HFF-Myc (cell line): ENCODE measurements around the gene HASPIN.
A peak's percentile ranks its signal among the peaks of the same experiment; 100 is the strongest.

Experiments used
- DNase-seq: peaks from one replicate; pipeline ENCODE4 v3.0.0-alpha.2; 2011; ENCODE audit warnings: low read depth; ENCODE audit errors: extremely low read depth
- H3K4me3 ChIP-seq: replicated peaks from 2 replicates; pipeline ENCODE4 v1.5.1; 2011; ENCODE audit warnings: low read depth, mild to moderate bottlenecking, control low read depth, low read length
- TF ChIP-seq, protein P1 (sequence below): IDR thresholded peaks from 2 replicates; pipeline ENCODE4 v1.5.1; 2012; ENCODE audit warnings: mild to moderate bottlenecking, low read depth, low read length, control low read depth; ENCODE audit errors: missing control alignments

The HASPIN gene

DNA sequence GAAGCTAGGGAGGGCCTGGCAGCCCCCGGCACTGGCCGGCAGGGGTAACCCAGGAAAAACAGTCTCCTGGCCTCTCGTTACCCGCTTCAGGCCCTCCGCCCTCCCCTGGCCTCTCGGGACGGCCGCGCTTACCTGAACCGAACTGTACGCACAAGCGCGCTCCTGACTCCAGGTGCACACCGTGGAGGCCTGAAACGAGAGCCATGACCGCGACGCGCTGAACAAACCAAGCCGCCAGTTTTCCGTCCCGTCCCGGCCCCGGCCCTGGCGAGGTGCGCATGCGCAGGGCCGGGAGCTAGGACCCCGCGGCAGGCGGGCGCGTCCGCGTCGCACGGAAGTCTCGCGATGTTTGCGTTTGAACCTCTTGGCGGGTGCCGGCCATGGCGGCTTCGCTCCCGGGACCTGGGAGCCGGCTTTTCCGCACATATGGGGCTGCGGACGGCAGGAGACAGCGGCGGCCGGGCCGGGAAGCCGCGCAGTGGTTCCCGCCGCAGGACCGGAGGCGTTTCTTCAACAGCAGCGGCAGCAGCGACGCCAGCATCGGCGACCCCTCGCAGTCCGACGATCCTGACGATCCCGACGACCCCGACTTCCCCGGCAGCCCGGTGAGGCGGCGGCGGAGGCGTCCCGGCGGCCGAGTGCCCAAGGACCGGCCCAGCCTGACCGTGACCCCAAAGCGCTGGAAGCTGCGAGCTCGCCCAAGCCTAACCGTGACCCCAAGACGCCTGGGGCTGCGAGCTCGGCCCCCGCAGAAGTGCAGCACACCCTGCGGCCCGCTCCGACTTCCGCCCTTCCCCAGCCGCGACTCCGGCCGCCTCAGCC is at the start of gene HASPIN:
Gene HASPIN (plus strand): TSS at position 348 of the 822 bp plus-strand sequence. CDS start 33 bp downstream, at position 381.
- H3K4me3 ChIP-seq: peak within 1 kb of the TSS; percentile 96
- TF ChIP-seq, protein P1, sequence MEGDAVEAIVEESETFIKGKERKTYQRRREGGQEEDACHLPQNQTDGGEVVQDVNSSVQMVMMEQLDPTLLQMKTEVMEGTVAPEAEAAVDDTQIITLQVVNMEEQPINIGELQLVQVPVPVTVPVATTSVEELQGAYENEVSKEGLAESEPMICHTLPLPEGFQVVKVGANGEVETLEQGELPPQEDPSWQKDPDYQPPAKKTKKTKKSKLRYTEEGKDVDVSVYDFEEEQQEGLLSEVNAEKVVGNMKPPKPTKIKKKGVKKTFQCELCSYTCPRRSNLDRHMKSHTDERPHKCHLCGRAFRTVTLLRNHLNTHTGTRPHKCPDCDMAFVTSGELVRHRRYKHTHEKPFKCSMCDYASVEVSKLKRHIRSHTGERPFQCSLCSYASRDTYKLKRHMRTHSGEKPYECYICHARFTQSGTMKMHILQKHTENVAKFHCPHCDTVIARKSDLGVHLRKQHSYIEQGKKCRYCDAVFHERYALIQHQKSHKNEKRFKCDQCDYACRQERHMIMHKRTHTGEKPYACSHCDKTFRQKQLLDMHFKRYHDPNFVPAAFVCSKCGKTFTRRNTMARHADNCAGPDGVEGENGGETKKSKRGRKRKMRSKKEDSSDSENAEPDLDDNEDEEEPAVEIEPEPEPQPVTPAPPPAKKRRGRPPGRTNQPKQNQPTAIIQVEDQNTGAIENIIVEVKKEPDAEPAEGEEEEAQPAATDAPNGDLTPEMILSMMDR: peak; percentile 21
- DNase-seq: peak; percentile 69

DNA sequence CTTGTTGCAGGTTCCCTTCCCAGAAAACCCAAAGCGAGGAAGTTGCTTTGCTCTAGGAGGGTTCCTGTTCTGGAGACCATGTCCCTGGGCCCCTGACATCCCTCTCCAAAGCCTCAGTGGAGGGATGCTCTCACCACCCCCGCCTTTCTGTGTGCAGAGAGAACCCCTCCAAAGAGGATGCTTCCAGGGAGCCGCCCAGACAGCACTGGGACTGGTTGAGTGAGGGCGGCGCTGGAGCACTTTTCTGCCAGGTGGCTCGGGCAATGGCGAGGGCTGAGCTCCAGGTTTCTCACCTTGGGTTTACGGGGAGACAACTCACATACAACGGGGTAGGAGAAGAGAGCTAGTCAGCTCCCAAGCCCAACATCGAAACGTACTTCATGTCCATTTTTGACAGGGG is 47.8 kb upstream of the HASPIN start:
- TF ChIP-seq, protein P1: no peak
- no peak for DNase-seq
- no peak overlapping the region for H3K4me3 ChIP-seq

DNA sequence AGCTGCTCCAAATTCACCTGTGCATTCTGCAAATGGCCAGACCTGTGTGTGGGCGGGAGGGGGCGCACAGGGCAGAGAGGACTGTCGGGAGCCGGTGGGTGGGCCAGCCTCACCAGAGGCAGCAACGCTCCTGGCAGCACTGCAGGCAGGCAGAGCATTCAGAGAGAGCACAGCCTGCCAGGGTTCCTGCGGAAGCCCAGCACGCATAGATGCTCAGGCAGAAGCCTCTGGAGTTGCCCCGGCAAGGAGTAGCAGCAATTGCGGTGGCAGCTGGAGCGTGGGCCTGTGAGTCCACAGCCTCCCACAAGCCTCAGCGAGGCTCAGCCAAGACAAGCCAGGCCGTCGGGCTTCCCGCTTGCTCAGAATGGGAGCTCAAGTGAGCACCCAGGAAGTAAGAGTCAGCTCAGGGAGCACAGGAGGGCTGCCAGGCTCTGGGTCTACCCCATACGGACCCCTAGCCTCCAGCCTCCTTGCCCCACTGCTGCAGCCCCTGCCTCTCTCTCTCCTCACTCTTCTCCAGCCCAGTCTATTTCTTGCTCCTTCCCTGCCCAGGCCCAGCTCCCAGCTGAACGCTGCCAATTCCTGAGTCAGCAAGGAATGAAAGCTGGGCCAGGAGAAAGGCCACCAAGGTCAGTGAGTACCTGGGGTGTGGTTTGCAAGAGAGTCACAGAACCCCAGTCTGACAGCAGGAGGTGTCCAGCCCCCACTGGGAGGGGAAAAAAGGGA is 45.4 kb upstream of the HASPIN start:
- no peak for DNase-seq
- H3K4me3 ChIP-seq: no peak overlapping the region
- TF ChIP-seq, protein P1: no peak

DNA sequence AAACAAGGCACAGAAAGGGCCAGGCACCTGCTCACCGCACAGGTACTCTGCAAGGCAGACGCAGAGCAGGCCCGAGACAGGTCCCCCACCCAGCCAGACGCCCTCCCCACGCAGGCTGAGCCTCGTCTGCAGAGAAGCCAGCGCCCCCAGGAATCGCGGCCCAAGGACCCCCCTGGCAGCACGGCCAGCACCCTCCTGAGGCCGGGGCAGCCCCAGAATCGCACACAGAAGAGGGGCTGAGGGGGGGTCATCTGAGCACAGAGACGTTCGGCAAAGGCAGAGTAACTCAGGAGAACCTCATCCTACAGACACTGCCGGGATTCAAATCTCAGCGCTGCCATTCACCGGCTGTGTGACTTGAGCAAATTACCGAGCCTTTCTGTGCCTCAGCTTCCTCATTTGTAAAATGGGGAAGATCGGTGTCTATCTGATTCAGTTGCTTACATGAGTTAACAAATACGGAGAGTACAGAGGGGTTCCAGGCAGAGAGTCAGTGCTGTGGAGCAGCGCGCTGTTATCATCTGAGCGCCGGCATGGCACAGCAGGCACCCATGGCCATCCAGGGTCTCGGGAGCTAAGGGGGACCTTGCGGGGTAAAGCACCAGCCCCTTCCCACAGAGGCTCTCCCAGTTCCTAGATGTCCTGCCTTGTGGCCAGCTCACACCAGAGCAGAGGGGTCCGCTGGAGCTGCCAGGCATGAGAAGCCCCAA is 44.7 kb upstream of the HASPIN start:
- no peak overlapping the region for H3K4me3 ChIP-seq
- no peak for DNase-seq
- TF ChIP-seq, protein P1: no peak

DNA sequence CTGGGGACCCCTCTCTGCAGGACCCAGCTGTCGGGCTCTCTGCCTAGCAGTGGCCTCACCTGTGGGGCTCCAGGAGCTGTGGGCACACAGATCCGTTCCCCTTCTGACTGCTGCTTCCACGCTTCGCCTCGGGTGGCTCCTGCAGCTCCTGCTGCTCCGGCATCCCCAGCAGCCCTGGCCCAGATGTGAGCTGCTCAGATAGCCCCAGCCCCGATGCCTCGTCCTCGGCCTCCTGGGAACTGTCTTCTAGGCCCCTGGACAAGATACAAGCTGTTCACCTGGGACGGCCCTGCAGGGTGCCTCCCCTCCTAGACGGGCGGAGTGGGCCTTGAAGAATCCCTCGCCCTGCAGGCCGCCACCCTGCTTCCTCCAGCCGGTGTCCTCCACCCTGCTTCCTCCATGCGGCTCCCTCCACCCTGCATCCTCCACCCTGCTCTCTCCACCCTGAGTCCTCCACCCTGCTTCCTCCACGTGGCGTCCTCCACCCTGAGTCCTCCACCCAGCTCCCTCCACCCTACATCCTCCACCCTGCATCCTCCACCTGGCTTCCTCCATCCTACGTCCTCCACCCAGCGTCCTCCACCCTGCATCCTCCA is 44.1 kb upstream of the HASPIN start:
- TF ChIP-seq, protein P1: no peak
- no peak overlapping the region for H3K4me3 ChIP-seq
- DNase-seq: no peak

DNA sequence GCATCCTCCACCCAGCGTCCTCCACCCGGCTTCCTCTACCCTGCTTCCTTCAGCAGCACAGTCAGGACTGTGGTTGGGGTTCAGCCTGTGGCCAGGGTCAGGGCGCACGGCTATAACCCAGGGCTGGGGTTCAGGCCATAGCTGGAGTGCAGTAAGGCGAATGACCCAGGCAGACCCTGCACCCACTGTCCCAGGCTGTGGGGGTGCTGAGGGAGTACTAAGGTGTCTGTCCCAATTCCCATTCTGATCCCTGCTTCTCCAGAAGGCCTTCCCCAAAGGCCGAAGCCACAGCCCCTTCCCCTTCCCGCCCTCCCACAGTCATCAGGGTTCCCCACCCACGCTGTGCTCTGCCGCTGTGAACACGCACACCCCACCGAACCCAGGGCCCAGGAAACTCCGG is 42.6 kb upstream of the HASPIN start:
- no peak for DNase-seq
- TF ChIP-seq, protein P1: no peak
- no peak overlapping the region for H3K4me3 ChIP-seq
